SJSA1 (cell line): ENCODE data around the gene ADCY9. TPM values are rescaled to one million over a fixed set of nuclear protein-coding genes. Genes with fewer than 3 reads are reported as not detected.

Experiments
- DNase-seq, 2 experiments: peaks; one replicate each; pipeline ENCODE4 v3.0.0-alpha.2; 2015 to 2020; ENCODE audit warnings: low spot score in 2 of 2, low read depth in 1 of 2
- H3K27ac ChIP-seq: fragments of 250-450 bp; sonication (Bioruptor Pico); 2 replicates; pipeline ENCODE4 v1.5.1; 2020; ENCODE audit warnings: mild to moderate bottlenecking, moderate library complexity
- H3K27me3 ChIP-seq: fragments of 250-450 bp; sonication (Bioruptor Pico); replicated peaks from 2 replicates; pipeline ENCODE4 v1.5.1; 2020; ENCODE audit warnings: mild to moderate bottlenecking, moderate library complexity
- H3K36me3 ChIP-seq: fragments of 250-450 bp; sonication (Bioruptor Pico); 2 replicates; pipeline ENCODE4 v1.5.1; 2020; ENCODE audit warnings: mild to moderate bottlenecking
- H3K4me1 ChIP-seq: fragments of 250-450 bp; sonication (Bioruptor Pico); replicated peaks from 2 replicates; pipeline ENCODE4 v1.6.1; 2021; ENCODE audit warnings: mild to moderate bottlenecking
- H3K4me3 ChIP-seq: fragments of 250-450 bp; sonication (Bioruptor Pico); 2 replicates; pipeline ENCODE4 v1.5.1; 2020; ENCODE audit warnings: mild to moderate bottlenecking
- H3K9me3 ChIP-seq: fragments of 250-450 bp; sonication (Bioruptor Pico); replicated peaks from 2 replicates; pipeline ENCODE4 v1.5.1; 2020; ENCODE audit warnings: mild to moderate bottlenecking
- total RNA-seq: library from RNA; depleted of rRNA; stranded (reverse); fragments of >200 nt; shearing (Covaris generic); gene quantifications from 2 replicates; pipeline ENCODE4 v1.2.3, GENCODE V29; 2014

Gene ADCY9
- total RNA-seq, 1 experiment from 2014 or later, result 29.8 TPM

GRCh38 chr16:4138713-4139112, 22.5 kb upstream of the ADCY9 start:
- Histone ChIP-seq H3K27ac (no peak overlapping the region), H3K36me3 (no peaks in the 10 kb centered on the region), H3K4me3 (no peak overlapping the region), H3K4me1 (peaks cover 9% of the 10 kb centered on the region), H3K9me3 (no peaks in the 10 kb centered on the region), H3K27me3 (no peaks in the 10 kb centered on the region)
- no peak for DNase-seq

DNA sequence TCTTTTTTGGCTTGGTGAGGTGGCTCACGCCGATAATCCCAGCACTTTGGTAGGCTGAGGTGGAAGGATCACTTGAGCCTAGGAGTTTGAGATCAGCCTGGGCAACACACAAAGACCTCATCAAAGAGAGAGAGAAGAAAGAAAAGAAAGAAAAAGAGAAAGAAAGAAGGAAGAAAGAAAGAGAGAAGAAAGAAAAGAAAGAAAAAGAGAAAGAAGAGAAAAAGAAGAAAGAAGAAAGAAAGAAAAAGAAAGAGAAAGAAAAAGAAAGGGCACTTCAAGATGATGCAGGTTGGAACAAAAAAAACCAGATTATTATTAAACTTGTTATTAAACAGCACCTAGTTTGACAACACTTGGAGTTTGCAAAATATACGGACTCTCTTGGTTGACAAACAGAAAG, 21.2 kb upstream of the ADCY9 start:
- no peaks in the 10 kb centered on the region for H3K27me3 ChIP-seq
- no peak overlapping the region for H3K4me3 ChIP-seq
- peaks cover 9% of the 10 kb centered on the region for H3K4me1 ChIP-seq
- no peak for DNase-seq
- H3K9me3 ChIP-seq, result no peaks in the 10 kb centered on the region
- H3K36me3 ChIP-seq, result no peaks in the 10 kb centered on the region
- H3K27ac ChIP-seq, result no peak overlapping the region

DNA sequence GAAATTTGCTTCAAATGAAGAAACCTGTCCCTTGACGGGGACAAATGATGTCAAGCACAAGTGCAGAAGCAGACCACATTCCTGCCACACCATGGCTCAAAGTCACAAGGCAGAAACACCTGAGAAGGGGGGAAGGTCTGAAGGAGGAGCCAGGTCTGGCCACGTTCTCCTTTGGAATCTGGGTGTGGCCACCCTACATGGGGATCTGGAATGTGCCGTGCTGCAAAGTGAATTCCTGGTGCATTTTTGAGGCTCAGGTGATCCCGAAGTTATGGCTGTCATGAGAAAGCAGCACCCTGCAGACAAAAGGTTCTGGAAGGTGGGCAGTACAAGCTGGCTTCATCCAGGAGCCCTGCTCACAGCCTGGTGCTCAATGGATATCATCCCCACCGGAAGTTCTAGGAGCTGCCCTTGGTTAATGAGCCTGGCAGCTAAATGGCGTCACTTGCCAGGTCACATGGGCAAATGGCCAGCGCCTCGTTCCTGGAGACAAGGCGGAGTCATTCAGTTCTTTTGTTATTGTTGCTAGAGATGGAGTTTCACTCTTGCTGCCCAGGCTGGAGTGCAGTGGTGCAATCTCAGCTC, 20.1 kb upstream of the ADCY9 start:
- no peak for DNase-seq
- H3K4me1 ChIP-seq, result peaks cover 9% of the 10 kb centered on the region
- H3K9me3 ChIP-seq, result no peaks in the 10 kb centered on the region
- H3K27ac ChIP-seq, result no peak overlapping the region
- H3K4me3 ChIP-seq, result no peak overlapping the region
- no peaks in the 10 kb centered on the region for H3K36me3 ChIP-seq
- H3K27me3 ChIP-seq, result no peaks in the 10 kb centered on the region

DNA sequence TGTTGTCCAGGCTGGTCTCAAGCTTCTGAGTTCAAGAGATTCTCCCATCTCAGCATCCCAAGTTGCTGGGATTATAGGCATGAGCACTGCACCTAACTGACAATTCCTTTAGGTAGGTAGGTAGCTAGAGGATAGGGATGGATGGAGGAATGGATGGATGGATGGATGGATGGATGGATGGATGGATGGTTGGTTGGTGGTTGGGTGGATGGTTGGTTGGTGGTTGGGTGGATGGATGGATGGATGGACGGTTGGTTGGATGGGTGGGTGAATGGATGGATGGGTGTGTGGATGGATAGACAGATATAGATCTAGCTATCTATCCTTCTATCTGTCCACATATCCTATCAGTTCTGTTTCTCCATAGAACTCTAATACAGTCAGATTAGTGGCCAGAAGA, 19.3 kb upstream of the ADCY9 start:
- Histone ChIP-seq H3K27me3 (no peaks in the 10 kb centered on the region), H3K9me3 (no peaks in the 10 kb centered on the region), H3K27ac (no peak overlapping the region), H3K36me3 (no peaks in the 10 kb centered on the region), H3K4me3 (no peak overlapping the region), H3K4me1 (peaks cover 5% of the 10 kb centered on the region)
- no peak for DNase-seq

- Histone ChIP-seq H3K36me3 (no peaks in the 10 kb centered on the region), H3K9me3 (no peaks in the 10 kb centered on the region), H3K27ac (no peak overlapping the region), H3K4me1 (peaks cover 4% of the 10 kb centered on the region), H3K27me3 (no peaks in the 10 kb centered on the region), H3K4me3 (no peak overlapping the region)
- no peak for DNase-seq
Measured at GRCh38 chr16:4133897-4134372, 17.7 kb upstream of the ADCY9 start.

GRCh38 chr16:4131621-4132020, 15.4 kb upstream of the ADCY9 start:
- Histone ChIP-seq H3K9me3 (no peaks in the 10 kb centered on the region), H3K27ac (no peak overlapping the region), H3K4me1 (peaks cover 4% of the 10 kb centered on the region), H3K27me3 (no peaks in the 10 kb centered on the region), H3K36me3 (no peaks in the 10 kb centered on the region), H3K4me3 (no peak overlapping the region)
- no peak for DNase-seq

- peaks cover 10% of the 10 kb centered on the region for H3K4me1 ChIP-seq
- no peaks in the 10 kb centered on the region for H3K9me3 ChIP-seq
- H3K27ac ChIP-seq, result no peak overlapping the region
- H3K27me3 ChIP-seq, result no peaks in the 10 kb centered on the region
- DNase-seq, result no peak
- no peak overlapping the region for H3K4me3 ChIP-seq
- no peaks in the 10 kb centered on the region for H3K36me3 ChIP-seq
Measured at GRCh38 chr16:4124535-4125294, 8.5 kb upstream of the ADCY9 start.

- Histone ChIP-seq H3K4me1 (peaks cover 10% of the 10 kb centered on the region), H3K36me3 (no peaks in the 10 kb centered on the region), H3K27me3 (no peaks in the 10 kb centered on the region), H3K9me3 (no peaks in the 10 kb centered on the region), H3K27ac (no peak overlapping the region), H3K4me3 (no peak overlapping the region)
- peak; percentile 59 to 68 for DNase-seq
Measured at GRCh38 chr16:4123616-4124300, 7.5 kb upstream of the ADCY9 start.

DNA sequence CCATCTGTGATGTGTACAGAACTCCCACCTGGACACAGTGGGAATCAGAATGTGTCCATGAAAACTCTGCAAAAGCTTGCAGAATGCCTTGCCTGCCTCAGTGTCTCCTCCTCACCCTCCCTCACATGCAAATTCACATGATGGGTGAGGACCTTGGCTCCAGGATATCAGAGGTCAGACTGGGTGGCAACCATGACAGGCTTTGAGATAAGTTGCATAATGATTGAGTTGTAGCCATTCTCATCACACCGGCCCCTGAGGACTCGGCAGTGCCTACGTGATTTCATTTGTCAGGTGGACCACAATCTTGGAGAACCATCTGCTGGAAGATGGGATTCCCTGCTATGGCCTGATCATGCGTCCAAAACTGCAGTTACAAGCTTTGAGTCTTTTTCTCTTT, 3.9 kb upstream of the ADCY9 start:
- H3K4me1 ChIP-seq, result peaks cover 24% of the 10 kb centered on the region
- DNase-seq, result no peak
- no peak overlapping the region for H3K4me3 ChIP-seq
- H3K27ac ChIP-seq, result no peak overlapping the region
- no peaks in the 10 kb centered on the region for H3K9me3 ChIP-seq
- H3K27me3 ChIP-seq, result no peaks in the 10 kb centered on the region
- H3K36me3 ChIP-seq, result peaks cover 4% of the 10 kb centered on the region

GRCh38 chr16:4117250-4117578, 972 bp upstream of the ADCY9 start:
- Histone ChIP-seq H3K9me3 (no peaks in the 10 kb centered on the region), H3K4me1 (peaks cover 40% of the 10 kb centered on the region), H3K36me3 (peaks cover 24% of the 10 kb centered on the region), H3K4me3 (peak overlapping the region; percentile 73; the same call in 1 of the 2 replicates), H3K27me3 (no peaks in the 10 kb centered on the region), H3K27ac (peak overlapping the region; percentile 75)
- DNase-seq, result no peak

- no peak for DNase-seq
- Histone ChIP-seq H3K9me3 (no peaks in the 10 kb centered on the region), H3K4me1 (peaks cover 44% of the 10 kb centered on the region), H3K27ac (no peak overlapping the region), H3K4me3 (peak overlapping the region; percentile 73), H3K27me3 (no peaks in the 10 kb centered on the region), H3K36me3 (peaks cover 24% of the 10 kb centered on the region)
Measured at GRCh38 chr16:4115949-4116318, 308 bp downstream of the ADCY9 start.

DNA sequence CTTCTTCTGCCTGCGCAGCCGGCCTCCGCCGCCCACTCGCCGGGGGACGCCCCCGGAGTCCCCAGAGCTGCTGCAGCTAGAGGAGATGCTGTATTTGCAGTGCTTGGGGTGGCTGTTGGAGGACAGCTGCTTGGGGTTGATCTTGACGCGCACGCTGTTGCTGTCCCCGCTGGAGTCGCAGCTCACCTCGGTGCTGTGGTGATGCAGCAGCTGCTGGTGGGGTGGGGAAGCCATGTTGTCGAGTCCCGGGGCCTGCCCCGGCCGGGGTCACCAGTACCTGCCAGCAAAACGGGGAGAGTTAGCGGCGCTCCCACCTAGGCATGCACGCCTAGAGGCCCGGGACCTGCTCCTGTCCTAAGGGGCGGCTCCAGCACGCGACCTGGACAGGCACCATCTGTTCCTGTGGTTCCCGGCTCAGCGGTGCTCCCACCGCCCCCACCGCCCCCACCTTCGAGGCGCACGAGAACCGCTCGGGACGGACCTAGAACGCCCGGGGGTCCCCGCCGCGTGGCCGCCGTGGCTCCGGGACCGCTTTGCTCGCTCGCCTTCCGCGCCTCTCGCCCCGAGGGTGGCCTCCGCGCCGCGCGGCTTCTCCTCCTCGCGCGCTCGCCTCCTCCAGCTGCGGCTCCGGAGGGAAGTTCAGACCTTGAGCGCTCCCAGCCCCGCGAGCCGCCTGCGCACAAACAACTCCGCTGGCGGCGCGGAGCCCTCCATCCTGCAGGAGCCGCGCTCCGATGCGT, 863 bp downstream of the ADCY9 start:
- H3K27me3 ChIP-seq, result no peaks in the 10 kb centered on the region
- H3K9me3 ChIP-seq, result no peaks in the 10 kb centered on the region
- peak overlapping the region; percentile 73 for H3K4me3 ChIP-seq
- H3K27ac ChIP-seq, result no peak overlapping the region
- H3K36me3 ChIP-seq, result peaks cover 29% of the 10 kb centered on the region
- peaks cover 44% of the 10 kb centered on the region for H3K4me1 ChIP-seq
- DNase-seq, result peak; percentile 52 to 66

DNA sequence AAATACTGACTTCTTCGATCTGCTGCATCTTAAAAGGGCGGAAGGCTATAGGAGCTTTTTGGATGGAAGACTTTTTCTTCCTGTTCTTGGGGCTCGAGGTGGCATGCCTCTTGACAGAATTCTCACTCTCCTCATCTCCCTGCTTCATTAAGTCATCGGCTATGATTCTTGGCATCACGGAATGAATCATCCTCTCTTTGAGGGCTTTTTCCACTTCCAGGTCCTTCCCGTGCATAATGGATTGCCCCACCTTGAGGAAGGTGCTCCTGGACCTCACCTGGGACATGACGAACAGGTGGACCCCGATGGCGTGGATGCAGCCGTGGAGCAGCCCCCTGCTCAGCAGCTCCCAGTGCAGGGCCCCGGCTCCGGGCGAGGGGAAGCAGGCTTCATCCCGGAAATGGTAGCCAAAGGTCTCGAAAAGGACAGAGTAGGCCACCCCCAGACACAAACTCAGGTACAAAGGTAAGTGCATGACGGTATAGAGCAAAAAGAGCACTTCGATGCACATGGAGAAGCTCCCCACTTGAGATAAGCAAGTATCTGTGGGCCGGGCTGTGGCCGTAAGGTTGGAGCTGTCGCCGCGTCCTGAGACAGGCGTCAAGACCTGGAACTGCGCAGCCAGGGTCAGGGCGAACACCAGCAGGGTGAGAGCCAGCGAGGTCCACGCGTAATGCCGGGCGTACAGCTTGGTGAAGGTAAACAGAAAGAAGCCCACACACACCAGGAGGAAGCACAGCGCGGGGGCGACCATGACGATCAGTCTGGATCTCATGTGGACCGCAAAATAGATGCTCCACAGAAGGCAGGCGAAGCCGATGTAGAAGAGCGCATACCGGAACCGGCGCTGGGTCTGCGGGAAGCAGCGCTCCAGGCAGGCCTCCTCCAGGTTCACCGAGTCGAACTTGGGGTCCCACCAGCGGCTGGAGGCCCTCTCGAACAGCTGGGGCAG, 1.7 kb downstream of the ADCY9 start:
- Histone ChIP-seq H3K27ac (no peak overlapping the region), H3K27me3 (no peaks in the 10 kb centered on the region), H3K4me3 (peak overlapping the region; percentile 73), H3K36me3 (peaks cover 29% of the 10 kb centered on the region), H3K4me1 (peaks cover 44% of the 10 kb centered on the region), H3K9me3 (no peaks in the 10 kb centered on the region)
- no peak for DNase-seq
